OCI-LY1 (cell line): ENCODE results near the gene MCC.

Source experiments
- CTCF ChIP-seq: fragments of 200-600 bp; sonication (generic), shearing (Covaris generic); IDR thresholded peaks from 2 replicates; pipeline ENCODE4 v1.5.1; 2017; ENCODE audit warnings: mild to moderate bottlenecking, antibody characterized with exemption, low read length, moderate library complexity, mixed read lengths
- EZH2 ChIP-seq: fragments of 200-600 bp; sonication (generic), shearing (Covaris generic); IDR thresholded peaks from 2 replicates; pipeline ENCODE4 v1.8.0; 2017; ENCODE audit warnings: borderline replicate concordance, mixed run types, mild to moderate bottlenecking, antibody characterized with exemption, low read length, moderate library complexity, mixed read lengths

GRCh38 chr5:113095831-113096230 lies 392.4 kb downstream of the MCC start:
- TF ChIP-seq CTCF, result no peak
- no peak for TF ChIP-seq EZH2
